Astrocyte (in vitro differentiated cells and primary cell): Measurements from ENCODE around the gene CBLN2.

Source experiments
- EZH2 ChIP-seq: IDR thresholded peaks from 2 replicates; pipeline ENCODE4 v1.6.1; 2012; ENCODE audit warnings: mild to moderate bottlenecking, low read length, inconsistent platforms; ENCODE audit not compliant: insufficient read depth
- TF ChIP-seq, protein P1 (sequence below): IDR thresholded peaks from 2 replicates; pipeline ENCODE4 v1.5.1; 2011; ENCODE audit warnings: low read depth, mild to moderate bottlenecking, inconsistent platforms, low read length, moderate library complexity; ENCODE audit not compliant: insufficient read depth

DNA sequence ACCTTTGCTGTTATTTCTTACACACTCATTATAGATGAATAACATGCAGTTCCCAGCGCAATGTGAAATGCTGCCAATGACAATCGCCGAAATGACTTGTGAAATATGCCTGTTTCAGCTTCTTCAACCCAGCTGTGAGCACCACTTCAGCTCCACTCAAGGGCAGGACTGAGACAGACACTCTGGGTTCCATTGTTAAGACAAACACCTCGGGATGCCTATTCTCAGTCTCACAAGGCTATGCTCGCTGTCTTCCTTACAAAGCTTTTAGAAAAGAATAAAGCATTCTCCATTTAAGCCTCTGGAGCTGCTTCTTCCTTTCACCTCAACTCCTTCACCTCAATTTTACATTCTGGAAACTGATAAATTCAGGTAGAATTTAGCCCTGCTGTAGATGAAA, 4.2 kb downstream of the CBLN2 start:
- TF ChIP-seq, protein P1, sequence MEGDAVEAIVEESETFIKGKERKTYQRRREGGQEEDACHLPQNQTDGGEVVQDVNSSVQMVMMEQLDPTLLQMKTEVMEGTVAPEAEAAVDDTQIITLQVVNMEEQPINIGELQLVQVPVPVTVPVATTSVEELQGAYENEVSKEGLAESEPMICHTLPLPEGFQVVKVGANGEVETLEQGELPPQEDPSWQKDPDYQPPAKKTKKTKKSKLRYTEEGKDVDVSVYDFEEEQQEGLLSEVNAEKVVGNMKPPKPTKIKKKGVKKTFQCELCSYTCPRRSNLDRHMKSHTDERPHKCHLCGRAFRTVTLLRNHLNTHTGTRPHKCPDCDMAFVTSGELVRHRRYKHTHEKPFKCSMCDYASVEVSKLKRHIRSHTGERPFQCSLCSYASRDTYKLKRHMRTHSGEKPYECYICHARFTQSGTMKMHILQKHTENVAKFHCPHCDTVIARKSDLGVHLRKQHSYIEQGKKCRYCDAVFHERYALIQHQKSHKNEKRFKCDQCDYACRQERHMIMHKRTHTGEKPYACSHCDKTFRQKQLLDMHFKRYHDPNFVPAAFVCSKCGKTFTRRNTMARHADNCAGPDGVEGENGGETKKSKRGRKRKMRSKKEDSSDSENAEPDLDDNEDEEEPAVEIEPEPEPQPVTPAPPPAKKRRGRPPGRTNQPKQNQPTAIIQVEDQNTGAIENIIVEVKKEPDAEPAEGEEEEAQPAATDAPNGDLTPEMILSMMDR = no peak
- no peak for TF ChIP-seq EZH2
